HCT116 (cell line): Measurements from ENCODE around the gene FAM120A. TPM values are rescaled to one million over a fixed set of nuclear protein-coding genes. Genes with fewer than 3 reads are reported as not detected.

Experiments
- ATAC-seq: fragments of 200-7000 bp; cut with Tn5 transposase; 2 replicates; pipeline ENCODE4 v1.9.1; 2020; ENCODE audit warnings: mild to moderate bottlenecking, moderate library complexity
- BruUV-seq: library from RNA; stranded (reverse); fragments of 400-500 nt; replicated peaks from 2 replicates; lab custom pipeline; 2021; lab: Mats Ljungman, UMichigan
- CTCF ChIA-PET: fragments of 300-600 bp; sonication (Branson Sonifier 250); formaldehyde crosslinking; loops from one replicate; lab custom pipeline; 2021; ENCODE audit warnings: antibody characterized with exemption; lab: Charles Lee
- POLR2A ChIA-PET: fragments of 300-600, 350-600 bp; sonication (Branson Sonifier 250); formaldehyde crosslinking; loops from one replicate; lab custom pipeline; 2021; ENCODE audit warnings: antibody characterized with exemption; lab: Charles Lee
- RAD21 ChIA-PET, 2 experiments: fragments of 300-600 bp; sonication (Branson Sonifier 250); formaldehyde crosslinking; loops; one replicate each; lab custom pipeline; 2023; ENCODE audit warnings: low total read pairs in 2 of 2; ENCODE audit not compliant: uncharacterized antibody in 2 of 2, unreplicated experiment in 2 of 2, low non-redundant PET in 1 of 2; lab: Charles Lee
- DNase-seq: peaks from one replicate; pipeline ENCODE4 v3.0.0-alpha.2; 2010; ENCODE audit warnings: low read depth, low spot score
- H2AFZ ChIP-seq: fragments of 200-600 bp; shearing (Covaris generic), sonication (generic); 2 replicates; pipeline ENCODE4 v1.6.1; 2017; ENCODE audit warnings: low read depth, mixed run types, mixed read lengths, antibody characterized with exemption, low read length; ENCODE audit not compliant: poor library complexity, severe bottlenecking
- H3K27ac ChIP-seq: 2 replicates; pipeline ENCODE4 v1.5.1; 2012; ENCODE audit warnings: low read depth, low read length
- H3K27me3 ChIP-seq: fragments of 200-600 bp; sonication (generic); 2 replicates; pipeline ENCODE4 v1.6.1; 2016; ENCODE audit warnings: mixed run types, low read length, mixed read lengths; ENCODE audit not compliant: insufficient read depth
- H3K36me3 ChIP-seq, 2 experiments: fragments of 200-500 bp in 1 of 2; fragments of 200-600 bp in 1 of 2; sonication (Bioruptor generic) in 1 of 2; sonication (generic) in 1 of 2; 2 replicates each; pipeline versions ENCODE4 v1.5.1 to v1.6.1; 2014 to 2016; ENCODE audit warnings: low read length in 2 of 2, inconsistent platforms in 1 of 2, mixed read lengths in 1 of 2, mixed run types in 1 of 2; ENCODE audit not compliant: insufficient read depth in 2 of 2, control insufficient read depth in 1 of 2
- H3K4me1 ChIP-seq, 2 experiments: fragments of 200-600 bp in 1 of 2; sonication (generic) in 1 of 2; 2 replicates each; pipeline versions ENCODE4 v1.5.1 to v1.6.1; 2012 to 2017; ENCODE audit warnings: low read length in 2 of 2, inconsistent platforms in 1 of 2, mild to moderate bottlenecking in 1 of 2, mixed read lengths in 1 of 2, mixed run types in 1 of 2, moderate library complexity in 1 of 2; ENCODE audit not compliant: insufficient read depth in 2 of 2, control insufficient read depth in 1 of 2
- H3K4me2 ChIP-seq: fragments of 200-600 bp; sonication (generic); 2 replicates; pipeline ENCODE4 v1.6.1; 2017; ENCODE audit warnings: mixed run types, low read length, mixed read lengths
- H3K4me3 ChIP-seq, 2 experiments: fragments of 200-600 bp in 1 of 2; sonication (generic) in 1 of 2; replicated peaks in 1 of 2; 2 replicates each; pipeline ENCODE4 v1.5.1; 2011 to 2016; ENCODE audit warnings: low read length in 2 of 2, control low read depth in 1 of 2, low read depth in 1 of 2, mild to moderate bottlenecking in 1 of 2, mixed read lengths in 1 of 2, mixed run types in 1 of 2
- H3K79me2 ChIP-seq: fragments of 200-600 bp; sonication (generic); 2 replicates; pipeline ENCODE4 v1.6.1; 2017; ENCODE audit warnings: mild to moderate bottlenecking, mixed run types, low read length, moderate library complexity, mixed read lengths; ENCODE audit not compliant: insufficient read depth
- H3K9ac ChIP-seq: fragments of 200-600 bp; sonication (generic); 2 replicates; pipeline ENCODE4 v1.6.1; 2016; ENCODE audit warnings: low read length, mixed read lengths
- H3K9me2 ChIP-seq: fragments of 200-600 bp; sonication (generic), shearing (Covaris generic); 2 replicates; pipeline ENCODE4 v1.6.1; 2017; ENCODE audit warnings: mixed run types, mild to moderate bottlenecking, moderate library complexity; ENCODE audit not compliant: insufficient read depth
- H3K9me3 ChIP-seq, 2 experiments: fragments of 200-500 bp in 1 of 2; fragments of 200-600 bp in 1 of 2; sonication (Bioruptor generic) in 1 of 2; sonication (generic) in 1 of 2; 2 replicates each; pipeline ENCODE4 v1.6.1; 2014 to 2017; ENCODE audit warnings: low read length in 2 of 2, mixed read lengths in 2 of 2, inconsistent platforms in 1 of 2, low read depth in 1 of 2, mild to moderate bottlenecking in 1 of 2, mixed run types in 1 of 2, moderate library complexity in 1 of 2; ENCODE audit not compliant: control insufficient read depth in 1 of 2, insufficient read depth in 1 of 2
- H4K20me1 ChIP-seq: fragments of 200-600 bp; sonication (generic), shearing (Covaris generic); 2 replicates; pipeline ENCODE4 v1.6.1; 2017; ENCODE audit warnings: mixed run types, mild to moderate bottlenecking, moderate library complexity; ENCODE audit not compliant: insufficient read depth
- CBX3 ChIP-seq: IDR thresholded peaks from 2 replicates; pipeline ENCODE4 v1.6.1; 2012; ENCODE audit warnings: low read depth
- ELF1 ChIP-seq: IDR thresholded peaks from 2 replicates; pipeline ENCODE4 v1.6.1; 2012; ENCODE audit warnings: low read depth, borderline replicate concordance
- RAD21 ChIP-seq: IDR thresholded peaks from 2 replicates; pipeline ENCODE4 v1.6.1; 2012; ENCODE audit warnings: low read depth, mild to moderate bottlenecking
- SRF ChIP-seq: IDR thresholded peaks from 2 replicates; pipeline ENCODE4 v1.6.1; 2012; ENCODE audit warnings: low read depth
- YY1 ChIP-seq: IDR thresholded peaks from 2 replicates; pipeline ENCODE4 v1.6.1; 2011; ENCODE audit warnings: low read length, low read depth, moderate library complexity, mild to moderate bottlenecking; ENCODE audit not compliant: insufficient replicate concordance; ENCODE audit errors: extremely low read depth
- ZFX ChIP-seq: fragments of 450-650 bp; IDR thresholded peaks from 2 replicates; pipeline ENCODE4 v1.6.1; 2017
- ZNF274 ChIP-seq: fragments of 200-500 bp; sonication (Bioruptor generic); IDR thresholded peaks from 2 replicates; pipeline ENCODE4 v1.6.1; 2014; ENCODE audit warnings: mild to moderate bottlenecking, low read depth, low read length, inconsistent platforms
- intact Hi-C: fragments of 100-400 bp; cut with micrococcal nuclease; formaldehyde crosslinking; loops from 2 replicates; pipeline ENCODE4 v1.10.0; 2022
- total RNA-seq: library from RNA; stranded (reverse); gene quantifications from one replicate; pipeline ENCODE4 v1.2.1, GENCODE V29; 2021; ENCODE audit not compliant: unreplicated experiment
- TF ChIP-seq, protein P1 (sequence below), 3 experiments: fragments of 200-600 bp in 1 of 3; sonication (generic) in 1 of 3; IDR thresholded peaks in 2 of 3; conservative IDR thresholded peaks in 1 of 3; 2 replicates each; pipeline ENCODE4 v1.5.1; 2012 to 2017; ENCODE audit warnings: low read depth in 2 of 3, low read length in 2 of 3, antibody characterized with exemption in 1 of 3, borderline replicate concordance in 1 of 3, control low read depth in 1 of 3, mild to moderate bottlenecking in 1 of 3, mixed read lengths in 1 of 3, mixed run types in 1 of 3, moderate library complexity in 1 of 3; ENCODE audit not compliant: insufficient read depth in 1 of 3
- TF ChIP-seq, protein P2 (sequence below): IDR thresholded peaks from 2 replicates; pipeline ENCODE4 v1.6.1; 2012
- TF ChIP-seq, protein P3 (sequence below): IDR thresholded peaks from 2 replicates; pipeline ENCODE4 v1.6.1; 2012; ENCODE audit warnings: low read depth

The FAM120A gene
- total RNA-seq, 1 experiment from 2014 or later = 122 TPM

DNA sequence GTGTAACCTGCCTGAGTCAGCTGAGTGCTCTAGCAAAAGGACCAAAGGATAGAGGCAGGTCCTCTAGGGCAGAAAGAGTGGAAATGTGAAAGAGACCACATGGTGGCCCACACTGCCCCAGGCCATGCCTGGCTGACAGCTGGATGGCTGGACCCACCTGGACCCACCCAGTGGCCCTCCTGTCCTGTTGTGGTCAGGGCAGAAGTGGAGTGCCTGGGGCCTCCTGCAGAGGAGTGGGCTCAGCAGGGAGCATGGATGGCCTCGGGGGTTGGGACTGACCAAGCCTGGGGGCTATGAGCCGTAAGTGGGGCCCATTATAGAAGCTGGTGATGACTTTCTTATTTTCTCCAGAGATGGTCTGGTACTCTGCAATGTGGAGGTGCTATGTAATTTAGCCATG, 57.6 kb downstream of the FAM120A start:
- H3K4me2 ChIP-seq = no peak overlapping the region
- CTCF ChIA-PET = no interaction called here
- no peak overlapping the region for H3K4me3 ChIP-seq
- no peak; the same call in 1 of the 2 replicates for ATAC-seq
- H3K4me1 ChIP-seq = no peaks in the 10 kb centered on the region; a peak in 1 of 4 replicates
- H3K27me3 ChIP-seq = no peaks in the 10 kb centered on the region
- H3K79me2 ChIP-seq = peaks cover 95% of the 10 kb centered on the region
- no TSS peak for BruUV-seq
- H4K20me1 ChIP-seq = peaks cover 4% of the 10 kb centered on the region; the same call in 1 of the 2 replicates
- POLR2A ChIA-PET = no interaction called here
- intact Hi-C loops = no loop called here
- no peaks in the 10 kb centered on the region for H3K9me3 ChIP-seq
- no peaks in the 10 kb centered on the region for H3K36me3 ChIP-seq
- no peak overlapping the region for H3K9ac ChIP-seq
- no peak for TF ChIP-seq ZNF274
- no peak for TF ChIP-seq ZFX
- TF ChIP-seq SRF = no peak
- TF ChIP-seq ELF1 = no peak
- TF ChIP-seq, protein P1, sequence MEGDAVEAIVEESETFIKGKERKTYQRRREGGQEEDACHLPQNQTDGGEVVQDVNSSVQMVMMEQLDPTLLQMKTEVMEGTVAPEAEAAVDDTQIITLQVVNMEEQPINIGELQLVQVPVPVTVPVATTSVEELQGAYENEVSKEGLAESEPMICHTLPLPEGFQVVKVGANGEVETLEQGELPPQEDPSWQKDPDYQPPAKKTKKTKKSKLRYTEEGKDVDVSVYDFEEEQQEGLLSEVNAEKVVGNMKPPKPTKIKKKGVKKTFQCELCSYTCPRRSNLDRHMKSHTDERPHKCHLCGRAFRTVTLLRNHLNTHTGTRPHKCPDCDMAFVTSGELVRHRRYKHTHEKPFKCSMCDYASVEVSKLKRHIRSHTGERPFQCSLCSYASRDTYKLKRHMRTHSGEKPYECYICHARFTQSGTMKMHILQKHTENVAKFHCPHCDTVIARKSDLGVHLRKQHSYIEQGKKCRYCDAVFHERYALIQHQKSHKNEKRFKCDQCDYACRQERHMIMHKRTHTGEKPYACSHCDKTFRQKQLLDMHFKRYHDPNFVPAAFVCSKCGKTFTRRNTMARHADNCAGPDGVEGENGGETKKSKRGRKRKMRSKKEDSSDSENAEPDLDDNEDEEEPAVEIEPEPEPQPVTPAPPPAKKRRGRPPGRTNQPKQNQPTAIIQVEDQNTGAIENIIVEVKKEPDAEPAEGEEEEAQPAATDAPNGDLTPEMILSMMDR (IDR thresholded peaks at IDR 0.05 in 2 of 3, conservative IDR thresholded peaks at IDR 0.05 in 1 of 3; ENCODE audit: borderline replicate concordance in 1 of 3, insufficient read depth in 1 of 3, low read depth in 2 of 3, low read length in 2 of 3) = no peak
- TF ChIP-seq, protein P2, sequence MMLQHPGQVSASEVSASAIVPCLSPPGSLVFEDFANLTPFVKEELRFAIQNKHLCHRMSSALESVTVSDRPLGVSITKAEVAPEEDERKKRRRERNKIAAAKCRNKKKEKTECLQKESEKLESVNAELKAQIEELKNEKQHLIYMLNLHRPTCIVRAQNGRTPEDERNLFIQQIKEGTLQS = no peak
- TF ChIP-seq CBX3 = no peak
- TF ChIP-seq RAD21 = no peak
- TF ChIP-seq, protein P3, sequence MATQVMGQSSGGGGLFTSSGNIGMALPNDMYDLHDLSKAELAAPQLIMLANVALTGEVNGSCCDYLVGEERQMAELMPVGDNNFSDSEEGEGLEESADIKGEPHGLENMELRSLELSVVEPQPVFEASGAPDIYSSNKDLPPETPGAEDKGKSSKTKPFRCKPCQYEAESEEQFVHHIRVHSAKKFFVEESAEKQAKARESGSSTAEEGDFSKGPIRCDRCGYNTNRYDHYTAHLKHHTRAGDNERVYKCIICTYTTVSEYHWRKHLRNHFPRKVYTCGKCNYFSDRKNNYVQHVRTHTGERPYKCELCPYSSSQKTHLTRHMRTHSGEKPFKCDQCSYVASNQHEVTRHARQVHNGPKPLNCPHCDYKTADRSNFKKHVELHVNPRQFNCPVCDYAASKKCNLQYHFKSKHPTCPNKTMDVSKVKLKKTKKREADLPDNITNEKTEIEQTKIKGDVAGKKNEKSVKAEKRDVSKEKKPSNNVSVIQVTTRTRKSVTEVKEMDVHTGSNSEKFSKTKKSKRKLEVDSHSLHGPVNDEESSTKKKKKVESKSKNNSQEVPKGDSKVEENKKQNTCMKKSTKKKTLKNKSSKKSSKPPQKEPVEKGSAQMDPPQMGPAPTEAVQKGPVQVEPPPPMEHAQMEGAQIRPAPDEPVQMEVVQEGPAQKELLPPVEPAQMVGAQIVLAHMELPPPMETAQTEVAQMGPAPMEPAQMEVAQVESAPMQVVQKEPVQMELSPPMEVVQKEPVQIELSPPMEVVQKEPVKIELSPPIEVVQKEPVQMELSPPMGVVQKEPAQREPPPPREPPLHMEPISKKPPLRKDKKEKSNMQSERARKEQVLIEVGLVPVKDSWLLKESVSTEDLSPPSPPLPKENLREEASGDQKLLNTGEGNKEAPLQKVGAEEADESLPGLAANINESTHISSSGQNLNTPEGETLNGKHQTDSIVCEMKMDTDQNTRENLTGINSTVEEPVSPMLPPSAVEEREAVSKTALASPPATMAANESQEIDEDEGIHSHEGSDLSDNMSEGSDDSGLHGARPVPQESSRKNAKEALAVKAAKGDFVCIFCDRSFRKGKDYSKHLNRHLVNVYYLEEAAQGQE = no peak
- no peak for TF ChIP-seq YY1
- no peaks in the 10 kb centered on the region for H3K9me2 ChIP-seq
- H3K27ac ChIP-seq = no peak overlapping the region
- H2AFZ ChIP-seq = no peak overlapping the region
- RAD21 ChIA-PET = no interaction called here
- no peak for DNase-seq
